ENCODE results near the gene SOHLH1. TPM values are rescaled to one million over a fixed set of nuclear protein-coding genes. Genes with fewer than 3 reads are reported as not detected.

SOHLH1 gene
- total RNA-seq (2013; cell fraction: nucleolus; rRNA removed): not detected in 2 replicates
- total RNA-seq (2014; rRNA removed) (not detected in 2 replicates), total RNA-seq (2014; rRNA removed; fragmentation: Illumina TruSeq; extraction: Trizol) (not detected in 2 replicates), total RNA-seq (2021) (not detected in 2 replicates), polyA plus RNA-seq (2011; rRNA removed) (0.06 TPM in 1 of 2 replicates, not detected in the other), polyA plus RNA-seq (2014; fragmentation: Illumina TruSeq; extraction: Trizol) (not detected in 2 replicates), polyA plus RNA-seq (2014; fragmentation: Nextera tagmentation; extraction: Ambion mirVana) (not detected), polyA plus RNA-seq (2014; rRNA removed) (not detected in 2 replicates), polyA plus RNA-seq (2016; fragmentation: Nextera tagmentation; extraction: Ambion mirVana) (not detected), polyA minus RNA-seq (2011; rRNA and poly(A)+ RNA removed) (not detected in 2 replicates), Bru-seq, nascent RNA (percentile 15 among the genes with signal in this experiment), BruChase-seq, experiment 1, labeled RNA remaining after a 6-hour chase (not detected), BruChase-seq, experiment 2, labeled RNA remaining after a 2-hour chase (percentile 16 among the genes with signal in this experiment)
- not detected for polyA plus RNA-seq (2011; ENCODE audit: low read depth)
- 0.17 TPM in 1 of 2 replicates, not detected in the other for polyA plus RNA-seq (2011; cell fraction: cytosol; rRNA removed)
- 0.09 TPM in 1 of 2 replicates, not detected in the other for polyA plus RNA-seq (2011; cell fraction: nucleus; rRNA removed)
- not detected in 2 replicates for polyA plus RNA-seq (2012)
- polyA minus RNA-seq (2011; cell fraction: cytosol; rRNA and poly(A)+ RNA removed): not detected in 2 replicates
- not detected in 2 replicates for polyA minus RNA-seq (2011; cell fraction: nucleus; rRNA and poly(A)+ RNA removed)
- long read RNA-seq, experiment 1: 0 reads
- long read RNA-seq, experiment 2: 0 reads

GRCh38 chr9:135699440-135699839 lies at the start of gene SOHLH1:
SOHLH1 (minus strand) TSS chr9:135699481; CDS start chr9:135699467, 14 bp downstream.
- Histone ChIP-seq H3K4me1 (ENCODE audit: control insufficient read depth, insufficient read depth, low read length) (no peaks in the 10 kb centered on the region), H3K4me2 (ENCODE audit: control insufficient read depth, insufficient read depth) (no peak within 1 kb of the TSS), H3K4me3 (no peak within 1 kb of the TSS), H3K27ac (ENCODE audit: control insufficient read depth, insufficient read depth) (no peak within 1 kb of the TSS), H2AFZ (ENCODE audit: control insufficient read depth, low read depth, low read length) (no peak within 1 kb of the TSS), H4K20me1 (ENCODE audit: control insufficient read depth, insufficient read depth) (no peaks in the 10 kb centered on the region), H3K36me3 (ENCODE audit: control insufficient read depth in 2 of 2, insufficient read depth in 2 of 2, low read length in 1 of 2) (no peaks in the 10 kb centered on the region), H3K79me2 (ENCODE audit: control insufficient read depth, insufficient read depth, low read length) (no peaks in the 10 kb centered on the region), H3K9me3 (replicated peaks; ENCODE audit: control insufficient read depth, insufficient read depth, low read length) (no peaks in the 10 kb centered on the region), H3K9ac (ENCODE audit: control insufficient read depth, insufficient read depth, low read length) (no peak within 1 kb of the TSS), H3K27me3 (replicated peaks in 1 of 2; ENCODE audit: control insufficient read depth in 2 of 2, insufficient read depth in 2 of 2, low read length in 1 of 2) (no peaks in the 10 kb centered on the region)
- in situ Hi-C loops (cut with MboI): no loop called here
- ATAC-seq (no peak), DNase-seq (ENCODE audit: low read depth, low spot score) (no peak), FAIRE-seq (no peak)
- WGBS (ENCODE audit: insufficient coverage, insufficient replicate concordance, low lambda C conversion rate, missing lambda C conversion rate): 54% methylated on average over 25 of the region's 30 CpGs
- ChIA-PET RAD21 (ENCODE audit: unreplicated experiment) (no interaction called here), CTCF (no interaction called here), SMC1A (ENCODE audit: uncharacterized antibody, unreplicated experiment) (no interaction called here), POLR2A (no interaction called here)
- BruUV-seq (replicated peaks): no TSS peak
- intact Hi-C loops (cut with micrococcal nuclease; ENCODE audit: unreplicated experiment): no loop called here
- TF ChIP-seq MAX (IDR thresholded peaks at IDR 0.05; ENCODE audit: low read depth, low read length): no peak
- no peak for TF ChIP-seq RUNX3 (IDR thresholded peaks at IDR 0.05; ENCODE audit: low read length)
- TF ChIP-seq, protein P1, sequence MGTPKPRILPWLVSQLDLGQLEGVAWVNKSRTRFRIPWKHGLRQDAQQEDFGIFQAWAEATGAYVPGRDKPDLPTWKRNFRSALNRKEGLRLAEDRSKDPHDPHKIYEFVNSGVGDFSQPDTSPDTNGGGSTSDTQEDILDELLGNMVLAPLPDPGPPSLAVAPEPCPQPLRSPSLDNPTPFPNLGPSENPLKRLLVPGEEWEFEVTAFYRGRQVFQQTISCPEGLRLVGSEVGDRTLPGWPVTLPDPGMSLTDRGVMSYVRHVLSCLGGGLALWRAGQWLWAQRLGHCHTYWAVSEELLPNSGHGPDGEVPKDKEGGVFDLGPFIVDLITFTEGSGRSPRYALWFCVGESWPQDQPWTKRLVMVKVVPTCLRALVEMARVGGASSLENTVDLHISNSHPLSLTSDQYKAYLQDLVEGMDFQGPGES (IDR thresholded peaks at IDR 0.05): no peak
- TF ChIP-seq SUZ12 (IDR thresholded peaks at IDR 0.05; ENCODE audit: unreplicated experiment): no peak
- no peak for TF ChIP-seq MYB (IDR thresholded peaks at IDR 0.05; ENCODE audit: borderline replicate concordance, low read depth, low read length)
- no peak for TF ChIP-seq ZBTB40 (IDR thresholded peaks at IDR 0.05; ENCODE audit: borderline replicate concordance)
- TF ChIP-seq, protein P2, sequence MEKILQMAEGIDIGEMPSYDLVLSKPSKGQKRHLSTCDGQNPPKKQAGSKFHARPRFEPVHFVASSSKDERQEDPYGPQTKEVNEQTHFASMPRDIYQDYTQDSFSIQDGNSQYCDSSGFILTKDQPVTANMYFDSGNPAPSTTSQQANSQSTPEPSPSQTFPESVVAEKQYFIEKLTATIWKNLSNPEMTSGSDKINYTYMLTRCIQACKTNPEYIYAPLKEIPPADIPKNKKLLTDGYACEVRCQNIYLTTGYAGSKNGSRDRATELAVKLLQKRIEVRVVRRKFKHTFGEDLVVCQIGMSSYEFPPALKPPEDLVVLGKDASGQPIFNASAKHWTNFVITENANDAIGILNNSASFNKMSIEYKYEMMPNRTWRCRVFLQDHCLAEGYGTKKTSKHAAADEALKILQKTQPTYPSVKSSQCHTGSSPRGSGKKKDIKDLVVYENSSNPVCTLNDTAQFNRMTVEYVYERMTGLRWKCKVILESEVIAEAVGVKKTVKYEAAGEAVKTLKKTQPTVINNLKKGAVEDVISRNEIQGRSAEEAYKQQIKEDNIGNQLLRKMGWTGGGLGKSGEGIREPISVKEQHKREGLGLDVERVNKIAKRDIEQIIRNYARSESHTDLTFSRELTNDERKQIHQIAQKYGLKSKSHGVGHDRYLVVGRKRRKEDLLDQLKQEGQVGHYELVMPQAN (conservative IDR thresholded peaks at IDR 0.05): no peak
- TF ChIP-seq NFIC (IDR thresholded peaks at IDR 0.05; ENCODE audit: low read depth, low read length): no peak
- TF ChIP-seq, protein P3, sequence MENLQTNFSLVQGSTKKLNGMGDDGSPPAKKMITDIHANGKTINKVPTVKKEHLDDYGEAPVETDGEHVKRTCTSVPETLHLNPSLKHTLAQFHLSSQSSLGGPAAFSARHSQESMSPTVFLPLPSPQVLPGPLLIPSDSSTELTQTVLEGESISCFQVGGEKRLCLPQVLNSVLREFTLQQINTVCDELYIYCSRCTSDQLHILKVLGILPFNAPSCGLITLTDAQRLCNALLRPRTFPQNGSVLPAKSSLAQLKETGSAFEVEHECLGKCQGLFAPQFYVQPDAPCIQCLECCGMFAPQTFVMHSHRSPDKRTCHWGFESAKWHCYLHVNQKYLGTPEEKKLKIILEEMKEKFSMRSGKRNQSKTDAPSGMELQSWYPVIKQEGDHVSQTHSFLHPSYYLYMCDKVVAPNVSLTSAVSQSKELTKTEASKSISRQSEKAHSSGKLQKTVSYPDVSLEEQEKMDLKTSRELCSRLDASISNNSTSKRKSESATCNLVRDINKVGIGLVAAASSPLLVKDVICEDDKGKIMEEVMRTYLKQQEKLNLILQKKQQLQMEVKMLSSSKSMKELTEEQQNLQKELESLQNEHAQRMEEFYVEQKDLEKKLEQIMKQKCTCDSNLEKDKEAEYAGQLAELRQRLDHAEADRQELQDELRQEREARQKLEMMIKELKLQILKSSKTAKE (IDR thresholded peaks at IDR 0.05; ENCODE audit: low read depth, poor library complexity, severe bottlenecking): no peak

All from GM12878 (cell line).